Cardiac fibroblast (primary cell): ENCODE results near the gene APOF.

Experiments
- DNase-seq, 2 donors: peaks; one replicate each; pipeline versions ENCODE4 v3.0.0 to v3.0.0-alpha.2; 2010; ENCODE audit warnings: low read depth in 2 of 2
- H3K4me3 ChIP-seq, 2 donors: replicated peaks in 1 of 2; 1 replicate in 1 of 2; 2 replicates in 1 of 2; pipeline ENCODE4 v1.5.1; 2011; ENCODE audit warnings: low read depth in 2 of 2, low read length in 2 of 2, mild to moderate bottlenecking in 2 of 2, moderate library complexity in 1 of 2
- TF ChIP-seq, protein P1 (sequence below): IDR thresholded peaks from one replicate; pipeline ENCODE4 v1.5.1; 2011; ENCODE audit warnings: low read depth, mild to moderate bottlenecking, low read length, inconsistent platforms

Gene APOF

GRCh38 chr12:56377989-56378316 lies 15.3 kb upstream of the APOF start:
- TF ChIP-seq, protein P1, sequence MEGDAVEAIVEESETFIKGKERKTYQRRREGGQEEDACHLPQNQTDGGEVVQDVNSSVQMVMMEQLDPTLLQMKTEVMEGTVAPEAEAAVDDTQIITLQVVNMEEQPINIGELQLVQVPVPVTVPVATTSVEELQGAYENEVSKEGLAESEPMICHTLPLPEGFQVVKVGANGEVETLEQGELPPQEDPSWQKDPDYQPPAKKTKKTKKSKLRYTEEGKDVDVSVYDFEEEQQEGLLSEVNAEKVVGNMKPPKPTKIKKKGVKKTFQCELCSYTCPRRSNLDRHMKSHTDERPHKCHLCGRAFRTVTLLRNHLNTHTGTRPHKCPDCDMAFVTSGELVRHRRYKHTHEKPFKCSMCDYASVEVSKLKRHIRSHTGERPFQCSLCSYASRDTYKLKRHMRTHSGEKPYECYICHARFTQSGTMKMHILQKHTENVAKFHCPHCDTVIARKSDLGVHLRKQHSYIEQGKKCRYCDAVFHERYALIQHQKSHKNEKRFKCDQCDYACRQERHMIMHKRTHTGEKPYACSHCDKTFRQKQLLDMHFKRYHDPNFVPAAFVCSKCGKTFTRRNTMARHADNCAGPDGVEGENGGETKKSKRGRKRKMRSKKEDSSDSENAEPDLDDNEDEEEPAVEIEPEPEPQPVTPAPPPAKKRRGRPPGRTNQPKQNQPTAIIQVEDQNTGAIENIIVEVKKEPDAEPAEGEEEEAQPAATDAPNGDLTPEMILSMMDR, result no peak
- DNase-seq, result no peak
- no peak overlapping the region for H3K4me3 ChIP-seq

DNA sequence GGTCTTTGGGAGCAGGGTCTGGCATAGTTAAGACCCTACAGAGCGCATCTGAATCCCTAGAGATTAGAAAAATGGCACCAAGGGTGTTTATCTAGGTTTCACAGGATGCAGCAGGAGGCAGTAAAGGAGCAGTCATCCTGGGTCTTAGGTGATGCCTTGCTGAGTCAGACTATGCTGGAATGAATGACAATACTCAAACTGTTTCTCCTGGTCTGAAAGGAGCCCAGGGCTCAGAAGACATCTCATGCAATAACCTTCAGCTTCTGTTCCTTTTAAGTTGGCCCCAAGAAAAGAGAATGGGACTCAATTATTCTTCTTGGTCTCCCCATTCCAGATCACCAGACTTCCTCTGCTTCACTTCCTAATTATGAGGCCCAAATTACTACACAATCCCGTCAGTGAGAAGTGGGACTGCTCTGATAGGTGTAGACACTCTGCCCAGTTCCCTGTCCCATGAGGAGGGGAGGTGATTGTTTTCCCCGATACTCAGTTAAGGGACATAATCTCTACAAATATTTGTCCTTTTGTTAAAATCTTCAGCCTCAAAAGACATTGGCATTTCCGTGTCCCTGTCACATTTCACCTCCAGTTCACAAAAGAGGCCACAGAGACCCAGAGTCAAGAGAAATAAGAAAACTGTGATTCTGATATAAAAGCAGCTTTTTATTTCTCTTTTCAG lies 14.8 kb upstream of the APOF start:
- DNase-seq, result peak in 1 of 2 donors; percentile 70
- no peak overlapping the region for H3K4me3 ChIP-seq
- TF ChIP-seq, protein P1, result peak; percentile 23

DNA sequence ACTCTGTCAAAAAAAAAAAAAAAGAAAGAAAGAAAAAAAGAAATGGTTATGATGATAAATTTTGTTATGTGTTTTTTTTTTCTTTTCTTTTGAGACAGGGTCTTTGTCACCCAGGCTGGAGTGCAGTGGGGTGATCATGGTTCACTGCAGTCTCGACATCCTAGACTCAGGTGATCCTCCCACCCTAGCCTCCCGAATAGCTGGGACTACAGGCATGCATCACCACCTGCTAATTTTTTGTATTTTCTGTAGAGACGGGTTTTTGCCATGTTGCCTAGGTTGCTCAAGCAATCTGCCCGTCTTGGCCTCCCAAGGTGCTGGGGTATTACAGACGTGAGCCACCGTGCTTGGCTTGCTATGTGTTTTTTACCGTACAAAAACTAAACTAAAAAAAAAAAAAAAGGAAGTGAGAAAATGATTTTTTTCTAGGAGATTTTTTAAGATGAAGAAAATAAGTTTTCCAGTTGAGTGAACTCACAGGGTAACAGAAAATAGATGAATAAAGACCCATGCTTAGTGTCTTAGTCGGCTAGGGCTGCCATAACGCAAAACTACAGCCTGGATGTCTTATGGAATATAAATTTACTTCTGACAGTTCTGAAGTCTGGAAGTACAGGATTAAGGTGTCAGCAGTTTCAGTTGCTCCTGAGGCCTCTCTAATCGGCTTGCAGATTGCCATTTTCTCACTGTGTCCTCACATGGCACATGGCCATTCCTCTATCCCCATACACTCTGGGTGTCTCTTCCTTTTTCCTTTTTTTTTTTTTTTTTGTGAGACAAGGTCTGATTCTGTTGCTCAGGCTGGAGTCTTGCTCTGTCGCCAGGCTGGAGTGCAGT lies 13.2 kb upstream of the APOF start:
- no peak for DNase-seq
- TF ChIP-seq, protein P1, result no peak

GRCh38 chr12:56374726-56375597 lies 12.3 kb upstream of the APOF start:
- no peak overlapping the region for H3K4me3 ChIP-seq
- TF ChIP-seq, protein P1, result no peak
- no peak for DNase-seq

More for the DNA sequence above, 13.2 kb upstream of the APOF start:
- no peak overlapping the region for H3K4me3 ChIP-seq

DNA sequence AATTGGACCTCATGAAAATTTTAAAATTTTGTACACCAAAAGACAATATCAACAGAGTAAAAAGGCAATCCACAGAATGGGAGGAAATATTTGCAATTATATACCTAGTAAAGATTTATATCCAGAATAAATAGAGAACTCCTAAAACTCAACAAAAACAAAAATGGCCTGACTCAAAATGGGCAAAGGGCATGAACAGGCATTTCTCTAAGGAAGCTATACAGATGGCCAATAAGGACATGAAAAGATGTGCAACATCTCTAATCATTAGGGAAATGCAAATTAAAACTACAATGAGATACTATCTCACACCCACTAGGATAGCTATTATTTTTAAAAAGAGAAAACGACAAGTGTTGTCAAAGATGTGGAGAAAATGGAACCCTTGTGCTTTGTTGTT lies 10.9 kb upstream of the APOF start:
- DNase-seq, result no peak
- no peak overlapping the region for H3K4me3 ChIP-seq
- TF ChIP-seq, protein P1, result no peak

DNA sequence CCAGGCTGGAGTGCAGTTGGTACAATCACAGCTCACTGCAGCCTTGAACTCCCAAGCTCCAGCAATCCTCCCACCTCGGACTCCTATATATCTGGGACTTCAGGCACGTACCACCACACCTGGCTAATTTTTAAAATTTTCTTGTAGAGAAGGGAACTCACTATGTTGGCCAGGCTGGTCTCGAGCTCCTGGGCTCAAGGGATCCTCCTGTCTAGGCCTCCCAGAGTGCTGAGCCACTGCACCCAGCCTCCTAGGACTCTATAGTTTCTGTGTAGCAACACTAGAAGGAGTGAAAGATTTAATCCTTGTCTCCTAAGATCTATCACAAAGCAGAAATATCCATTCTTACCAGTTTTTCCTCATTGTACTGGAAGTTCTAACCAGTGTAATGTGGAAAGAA lies 4.3 kb upstream of the APOF start:
- DNase-seq, result no peak
- TF ChIP-seq, protein P1, result no peak
- no peak overlapping the region for H3K4me3 ChIP-seq
